ENCODE results near the gene MFNG. TPM values are rescaled to one million over a fixed set of nuclear protein-coding genes. Genes with fewer than 3 reads are reported as not detected.

MFNG gene
- total RNA-seq, 1 experiment from 2014 or later, result 3.3 TPM

DNA sequence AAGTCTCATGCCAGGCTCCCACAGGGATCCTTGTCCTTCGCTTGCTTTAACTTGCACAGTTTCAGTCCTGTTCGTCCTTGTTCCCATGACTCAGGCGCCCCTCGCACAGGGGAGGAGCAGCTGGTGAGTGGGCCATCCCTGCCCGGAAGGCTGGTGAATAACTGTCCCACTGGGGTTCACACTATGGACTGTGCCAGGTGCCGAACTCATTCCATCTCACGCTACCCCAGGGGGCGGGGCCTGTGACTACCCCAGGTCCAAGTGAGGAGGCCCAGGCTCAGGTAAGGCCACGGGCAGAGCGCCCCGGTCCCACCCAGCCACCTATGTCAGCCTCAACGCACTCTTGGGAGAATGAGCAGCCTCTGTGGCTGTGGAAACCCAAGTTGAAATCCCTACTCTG lies 40.2 kb upstream of the MFNG start:
- H3K27me3 Mint-ChIP-seq (ENCODE audit: low read depth), result peaks cover 17% of the 10 kb centered on the region
- no peaks in the 10 kb centered on the region for H3K79me1 ChIP-seq (ENCODE audit: insufficient read depth, low read depth, low read length, poor library complexity, severe bottlenecking)
- H3K27me3 ChIP-seq (ENCODE audit: insufficient read depth, low read length), result no peaks in the 10 kb centered on the region
- TF ChIP-seq, protein P1, sequence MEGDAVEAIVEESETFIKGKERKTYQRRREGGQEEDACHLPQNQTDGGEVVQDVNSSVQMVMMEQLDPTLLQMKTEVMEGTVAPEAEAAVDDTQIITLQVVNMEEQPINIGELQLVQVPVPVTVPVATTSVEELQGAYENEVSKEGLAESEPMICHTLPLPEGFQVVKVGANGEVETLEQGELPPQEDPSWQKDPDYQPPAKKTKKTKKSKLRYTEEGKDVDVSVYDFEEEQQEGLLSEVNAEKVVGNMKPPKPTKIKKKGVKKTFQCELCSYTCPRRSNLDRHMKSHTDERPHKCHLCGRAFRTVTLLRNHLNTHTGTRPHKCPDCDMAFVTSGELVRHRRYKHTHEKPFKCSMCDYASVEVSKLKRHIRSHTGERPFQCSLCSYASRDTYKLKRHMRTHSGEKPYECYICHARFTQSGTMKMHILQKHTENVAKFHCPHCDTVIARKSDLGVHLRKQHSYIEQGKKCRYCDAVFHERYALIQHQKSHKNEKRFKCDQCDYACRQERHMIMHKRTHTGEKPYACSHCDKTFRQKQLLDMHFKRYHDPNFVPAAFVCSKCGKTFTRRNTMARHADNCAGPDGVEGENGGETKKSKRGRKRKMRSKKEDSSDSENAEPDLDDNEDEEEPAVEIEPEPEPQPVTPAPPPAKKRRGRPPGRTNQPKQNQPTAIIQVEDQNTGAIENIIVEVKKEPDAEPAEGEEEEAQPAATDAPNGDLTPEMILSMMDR (conservative IDR thresholded peaks at IDR 0.05), result no peak
- no peak overlapping the region for H3K27ac ChIP-seq (ENCODE audit: insufficient read length, low read depth, low read length)
- DNase-seq, result no peak
- H2BK20ac ChIP-seq (ENCODE audit: low read depth, low read length, poor library complexity, severe bottlenecking), result no peak overlapping the region
- no peak overlapping the region for H3T11ph ChIP-seq (ENCODE audit: low read length)
- no peaks in the 10 kb centered on the region for H3K9me3 ChIP-seq (ENCODE audit: control insufficient read depth, low read depth, low read length)
- H3K18ac ChIP-seq (ENCODE audit: insufficient read length, low read depth, low read length), result no peak overlapping the region
- H3K4me1 Mint-ChIP-seq, result 0 out of 4 replicates have a peak, but pooled peaks cover 0 to 2% of the 10 kb centered on the region in 2 experiments
- H3K36me3 Mint-ChIP-seq (ENCODE audit: insufficient read depth in 1 of 3, low read depth in 3 of 3), result no peaks in the 10 kb centered on the region
- H3K23ac ChIP-seq (ENCODE audit: insufficient read length, low read depth, low read length), result no peak overlapping the region
- H2BK15ac ChIP-seq (ENCODE audit: low read depth, low read length), result no peak overlapping the region
- no peak overlapping the region for H2AFZ ChIP-seq (ENCODE audit: low read length)
- no peak overlapping the region for H3K4me3 Mint-ChIP-seq
- no peaks in the 10 kb centered on the region for H4K20me1 ChIP-seq (ENCODE audit: control insufficient read depth, insufficient read depth, insufficient read length)
- H4K5ac ChIP-seq (ENCODE audit: insufficient read length, low read depth, low read length), result no peak overlapping the region
- H3K27ac Mint-ChIP-seq, result no peak overlapping the region
- H3K14ac ChIP-seq (ENCODE audit: insufficient read depth, low read length), result no peak overlapping the region
- no peak overlapping the region for H3K56ac ChIP-seq (ENCODE audit: insufficient read length, low read depth, low read length)
- no peak overlapping the region for H2AK5ac ChIP-seq (ENCODE audit: insufficient read length, low read length)
- no peak overlapping the region for H3K4ac ChIP-seq (ENCODE audit: low read depth, low read length)
- no peaks in the 10 kb centered on the region for H3K9me3 Mint-ChIP-seq
- H3K4me2 ChIP-seq (ENCODE audit: insufficient read depth, insufficient read length, low read length), result no peak overlapping the region
- no peaks in the 10 kb centered on the region for H3K79me2 ChIP-seq (ENCODE audit: insufficient read depth, low read length)
- no peak overlapping the region for H4K8ac ChIP-seq (replicated peaks; ENCODE audit: insufficient read length, low read depth, low read length)
- WGBS (ENCODE audit: extremely low coverage, insufficient read length, low lambda C conversion rate), result no CpG with 5 or more reads among the region's 12 CpGs
- no peak overlapping the region for H4K91ac ChIP-seq (ENCODE audit: insufficient read length, low read depth, low read length)
- H2BK120ac ChIP-seq (ENCODE audit: low read depth, low read length, poor library complexity, severe bottlenecking), result no peak overlapping the region
- H3K23me2 ChIP-seq (ENCODE audit: insufficient read length, low read depth, low read length, poor library complexity, severe bottlenecking), result no peaks in the 10 kb centered on the region
- H2BK5ac ChIP-seq (ENCODE audit: insufficient read length, low read length), result no peak overlapping the region
- no peak overlapping the region for H3K9ac ChIP-seq (ENCODE audit: extremely low read depth, insufficient read length, low read length)
- no peaks in the 10 kb centered on the region for H3K4me1 ChIP-seq (ENCODE audit: insufficient read depth, low read length)
- no peak overlapping the region for H2BK12ac ChIP-seq (ENCODE audit: insufficient read length, low read depth, low read length)

Data from H9 (cell line).